ENCODE measurements around the gene ATN1.
"Not testable (repeated sequence)": the region's sequence is repeated elsewhere in the genome, so short reads cannot be mapped to it uniquely, and the experiment has no call there.

The ATN1 gene

GRCh38 chr12:6905414-6906040 is 22.2 kb upstream of the ATN1 start:
- no peak for DNase-seq

- DNase-seq, result not testable (repeated sequence)
These were observed 19.6 kb upstream of the ATN1 start for GRCh38 chr12:6908141-6908540.

GRCh38 chr12:6909421-6910145 is 18.2 kb upstream of the ATN1 start:
- no peak for DNase-seq

- DNase-seq, result no peak
These were observed 15.4 kb upstream of the ATN1 start for GRCh38 chr12:6912164-6912935.

- DNase-seq, result peak; percentile 90
These were observed 13.4 kb upstream of the ATN1 start, which contains the start of gene ENO2 for GRCh38 chr12:6914246-6914946. Gene ENO2 (plus strand): TSS chr12:6914580. CDS start chr12:6915833, 1,253 bp downstream.

GRCh38 chr12:6914947-6915788 is 12.6 kb upstream of the ATN1 start:
- no peak for DNase-seq

- DNase-seq, result no peak
These were observed 11.9 kb upstream of the ATN1 start for GRCh38 chr12:6915789-6916285.

GRCh38 chr12:6916426-6917200 is 11.1 kb upstream of the ATN1 start:
- DNase-seq, result no peak

- DNase-seq, result no peak
These were observed 10.1 kb upstream of the ATN1 start for GRCh38 chr12:6917491-6918231.

GRCh38 chr12:6919588-6919987 is 8.2 kb upstream of the ATN1 start:
- DNase-seq, result no peak

- no peak for DNase-seq
These were observed 6.2 kb upstream of the ATN1 start for GRCh38 chr12:6921539-6921938.

GRCh38 chr12:6921996-6922946 is 5.5 kb upstream of the ATN1 start:
- no peak for DNase-seq

- no peak for DNase-seq
These were observed 4.6 kb upstream of the ATN1 start for GRCh38 chr12:6923003-6923732.

- DNase-seq, result no peak
These were observed 3.9 kb upstream of the ATN1 start for GRCh38 chr12:6923851-6924250.

- no peak for DNase-seq
These were observed 2.6 kb upstream of the ATN1 start for GRCh38 chr12:6925239-6925539.

GRCh38 chr12:6925540-6926279 is 2.0 kb upstream of the ATN1 start:
- no peak for DNase-seq

GRCh38 chr12:6928022-6928702 is 403 bp downstream of the ATN1 start:
- DNase-seq, result no peak
